GM04504 (cell line): Measurements from ENCODE around the gene CORO7.

ENCODE experiments used
- DNase-seq: peaks from one replicate; pipeline ENCODE4 v3.0.0-alpha.2; 2012; ENCODE audit warnings: low read depth

Gene CORO7

GRCh38 chr16:4426021-4426684, 9.8 kb upstream of the CORO7 start:
- no peak for DNase-seq

GRCh38 chr16:4425378-4426020, 9.1 kb upstream of the CORO7 start, which contains the start of gene DNAJA3:
Gene DNAJA3, plus strand, starts transcription at chr16:4425868. Its CDS starts 14 bp downstream, at chr16:4425882.
- peak; percentile 90 for DNase-seq

- no peak for DNase-seq
These were observed 4.2 kb upstream of the CORO7 start for GRCh38 chr16:4420505-4421105.

- DNase-seq = no peak
These were observed 3.1 kb upstream of the CORO7 start for GRCh38 chr16:4419402-4419959.

GRCh38 chr16:4415538-4416199, 727 bp downstream of the CORO7 start:
- DNase-seq = no peak

GRCh38 chr16:4414187-4414917, 2.0 kb downstream of the CORO7 start:
- DNase-seq = no peak

- DNase-seq = no peak
These were observed 3.5 kb downstream of the CORO7 start for GRCh38 chr16:4412854-4413253.

GRCh38 chr16:4412159-4412558, 4.2 kb downstream of the CORO7 start:
- no peak for DNase-seq

- DNase-seq = no peak
These were observed 4.7 kb downstream of the CORO7 start for GRCh38 chr16:4411684-4412083.

- DNase-seq = peak; percentile 77
These were observed 5.9 kb downstream of the CORO7 start for GRCh38 chr16:4410335-4411075.

GRCh38 chr16:4409081-4409932, 7.1 kb downstream of the CORO7 start:
- no peak for DNase-seq

GRCh38 chr16:4408323-4408690, 8.1 kb downstream of the CORO7 start:
- no peak for DNase-seq

- DNase-seq = peak; percentile 64
These were observed 8.7 kb downstream of the CORO7 start for GRCh38 chr16:4407543-4408322.

GRCh38 chr16:4404967-4405696, 11.3 kb downstream of the CORO7 start:
- no peak for DNase-seq

GRCh38 chr16:4404247-4404966, 12.0 kb downstream of the CORO7 start:
- DNase-seq = no peak

- DNase-seq = no peak
These were observed 13.1 kb downstream of the CORO7 start for GRCh38 chr16:4403133-4403949.
